CD14-positive monocyte (primary cell): ENCODE results near the gene TMEM183A. TPM values are rescaled to one million over a fixed set of nuclear protein-coding genes. Genes with fewer than 3 reads are reported as not detected.

Experiments
- DNase-seq, 3 donors: peaks; one replicate each; pipeline ENCODE4 v3.0.0-alpha.2; 2011 to 2022
- H2AFZ ChIP-seq: 2 replicates; pipeline ENCODE4 v1.6.0; 2012; ENCODE audit warnings: mild to moderate bottlenecking, low read depth, low read length, inconsistent platforms; ENCODE audit not compliant: insufficient read depth, poor library complexity, severe bottlenecking
- H3K27ac ChIP-seq, 2 donors: 1 replicate in 1 of 2; 2 replicates in 1 of 2; pipeline ENCODE4 v1.5.1; 2012 to 2013; ENCODE audit warnings: low read length in 2 of 2, control low read depth in 1 of 2, inconsistent platforms in 1 of 2, low read depth in 1 of 2, mild to moderate bottlenecking in 1 of 2
- H3K27me3 ChIP-seq, 2 donors: one replicate each; pipeline versions ENCODE4 v1.6.0 to v1.6.1; 2011 to 2013; ENCODE audit warnings: low read length in 2 of 2; ENCODE audit not compliant: control insufficient read depth in 2 of 2, insufficient read depth in 2 of 2
- H3K36me3 ChIP-seq, 2 donors: replicated peaks in 1 of 2; 1 replicate in 1 of 2; 2 replicates in 1 of 2; pipeline versions ENCODE4 v1.5.1 to v1.6.1; 2012 to 2013; ENCODE audit warnings: low read length in 2 of 2, control low read depth in 1 of 2, inconsistent platforms in 1 of 2, mild to moderate bottlenecking in 1 of 2; ENCODE audit not compliant: insufficient read depth in 2 of 2, control insufficient read depth in 1 of 2
- H3K4me1 ChIP-seq, 2 donors: 1 replicate in 1 of 2; 2 replicates in 1 of 2; pipeline versions ENCODE4 v1.5.1 to v1.6.1; 2012 to 2013; ENCODE audit warnings: low read length in 2 of 2, control low read depth in 1 of 2, inconsistent platforms in 1 of 2, mild to moderate bottlenecking in 1 of 2, moderate library complexity in 1 of 2; ENCODE audit not compliant: insufficient read depth in 2 of 2, control insufficient read depth in 1 of 2
- H3K4me2 ChIP-seq: replicated peaks from 2 replicates; pipeline ENCODE3; 2012; ENCODE audit warnings: low read length, moderate library complexity, mild to moderate bottlenecking; ENCODE audit not compliant: poor library complexity, severe bottlenecking; ENCODE audit errors: extremely low read depth
- H3K4me3 ChIP-seq, 3 experiments: fragments of 200-600 bp in 1 of 3; sonication (generic) in 1 of 3; replicated peaks in 1 of 3; 1 replicate in 2 of 3; 2 replicates in 1 of 3; pipeline ENCODE4 v1.5.1; 2011 to 2013; ENCODE audit warnings: low read length in 3 of 3, mild to moderate bottlenecking in 3 of 3, control low read depth in 2 of 3, low read depth in 2 of 3, inconsistent platforms in 1 of 3, moderate library complexity in 1 of 3
- H3K79me2 ChIP-seq: 2 replicates; pipeline ENCODE4 v1.6.0; 2012; ENCODE audit warnings: mild to moderate bottlenecking, control low read depth, inconsistent platforms, low read length, moderate library complexity; ENCODE audit not compliant: insufficient read depth
- H3K9ac ChIP-seq: 2 replicates; pipeline ENCODE4 v1.6.0; 2017; ENCODE audit warnings: low read length, mild to moderate bottlenecking; ENCODE audit not compliant: insufficient read depth, poor library complexity, severe bottlenecking
- H3K9me3 ChIP-seq, 2 donors: replicated peaks in 1 of 2; 1 replicate in 1 of 2; 2 replicates in 1 of 2; pipeline versions ENCODE4 v1.5.1 to v1.6.1; 2012 to 2013; ENCODE audit warnings: low read length in 2 of 2, control low read depth in 1 of 2; ENCODE audit not compliant: control insufficient read depth in 1 of 2, insufficient read depth in 1 of 2
- H4K20me1 ChIP-seq: 2 replicates; pipeline ENCODE4 v1.6.0; 2012; ENCODE audit warnings: mild to moderate bottlenecking, low read length, control low read depth, moderate library complexity; ENCODE audit not compliant: insufficient read depth
- H3K27ac Mint-ChIP-seq, 7 donors: one replicate each; pipeline ENCODE4 v1.8.0; 2020; ENCODE audit warnings: mild to moderate bottlenecking in 7 of 7, mixed read lengths in 7 of 7, moderate library complexity in 6 of 7, inconsistent platforms in 2 of 7
- H3K27me3 Mint-ChIP-seq, 3 donors: one replicate each; pipeline ENCODE4 v1.8.0; 2021 to 2022; ENCODE audit warnings: low read depth in 3 of 3, mild to moderate bottlenecking in 3 of 3, mixed read lengths in 3 of 3, moderate library complexity in 3 of 3, inconsistent platforms in 1 of 3
- H3K36me3 Mint-ChIP-seq, 2 donors: one replicate each; pipeline ENCODE4 v1.8.0; 2020; ENCODE audit warnings: mixed read lengths in 2 of 2, inconsistent platforms in 1 of 2, mild to moderate bottlenecking in 1 of 2
- H3K4me1 Mint-ChIP-seq: one replicate; pipeline ENCODE4 v1.8.0; 2020; ENCODE audit warnings: mild to moderate bottlenecking, mixed read lengths
- H3K4me3 Mint-ChIP-seq, 2 donors: one replicate each; pipeline ENCODE4 v1.8.0; 2020; ENCODE audit warnings: mild to moderate bottlenecking in 2 of 2, mixed read lengths in 2 of 2, moderate library complexity in 1 of 2
- H3K9me3 Mint-ChIP-seq, 7 donors: one replicate each; pipeline ENCODE4 v1.8.0; 2020 to 2022; ENCODE audit warnings: mixed read lengths in 7 of 7, mild to moderate bottlenecking in 6 of 7, moderate library complexity in 6 of 7, inconsistent platforms in 2 of 7
- WGBS: methylation state at CpG from one replicate; pipeline ENCODE4 v1.1.5; 2013; ENCODE audit warnings: missing lambda C conversion rate; ENCODE audit not compliant: insufficient coverage; 5-methylcytosine and 5-hydroxymethylcytosine counted together
- intact Hi-C, 2 donors: fragments of 100-400 bp; cut with micrococcal nuclease; formaldehyde crosslinking; loops; one replicate each; pipeline versions ENCODE4 v1.15.0 to v1.15.1; 2023
- polyA plus RNA-seq, 3 donors: library from polyadenylated mRNA; depleted of rRNA in 1 of 3; unstranded in 2 of 3; stranded (reverse) in 1 of 3; fragments of 300-500 nt in 2 of 3; fragments of >200 nt in 1 of 3; fragmentation: Illumina TruSeq in 2 of 3; gene quantifications; 1 replicate in 2 of 3; 2 replicates in 1 of 3; pipeline ENCODE4 v1.2.3, GENCODE V29; 2012 to 2021
- TF ChIP-seq, protein P1 (sequence below): fragments of 200-600 bp; IDR thresholded peaks from one replicate; pipeline ENCODE4 v1.8.0; 2022; ENCODE audit warnings: antibody characterized with exemption, mild to moderate bottlenecking

The TMEM183A gene
- polyA plus RNA-seq, 3 donors, result 60.5 to 84.9 (median 70.0) TPM

DNA sequence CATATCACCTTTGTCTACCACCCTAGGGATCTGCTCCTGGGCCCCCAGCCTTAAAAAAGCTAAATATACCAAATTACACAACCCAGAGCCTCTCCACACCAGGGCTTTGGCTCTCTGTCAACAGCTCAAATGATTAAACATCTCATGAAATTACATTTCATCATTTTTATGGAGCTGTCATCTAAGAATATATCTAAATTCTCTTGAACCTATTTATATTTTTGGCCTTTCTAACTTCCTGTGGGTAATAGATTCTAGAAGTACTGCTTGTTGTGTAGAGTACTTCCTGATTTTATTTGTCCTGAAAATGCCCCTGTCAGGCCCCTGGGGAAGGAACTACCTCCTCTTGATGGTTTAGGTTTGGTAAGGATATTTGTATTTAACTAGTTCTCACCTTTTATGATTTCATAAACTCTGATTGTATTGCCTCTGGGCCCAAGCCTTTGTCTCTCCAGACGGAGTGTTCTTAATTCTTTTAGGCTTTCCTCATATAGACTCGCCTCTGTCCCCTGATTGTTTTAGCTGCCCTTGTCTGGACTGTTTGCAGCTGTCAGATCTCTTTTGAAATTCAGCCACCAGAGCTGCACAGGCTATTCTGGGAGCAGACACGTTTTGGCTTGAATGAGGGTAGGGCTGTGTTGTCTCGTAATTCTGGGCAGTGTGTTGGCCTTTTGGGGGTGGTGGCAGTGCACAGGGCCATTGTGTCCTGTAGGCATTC, 62.0 kb downstream of the TMEM183A start:
- Histone ChIP-seq H2AFZ (no peak overlapping the region), H3K36me3 (peaks cover 0 to 10% of the 10 kb centered on the region in 2 donors), H3K27ac (no peak overlapping the region), H4K20me1 (no peaks in the 10 kb centered on the region), H3K27me3 (no peaks in the 10 kb centered on the region), H3K4me1 (peaks cover 32 to 34% of the 10 kb centered on the region in 2 donors), H3K9me3 (no peaks in the 10 kb centered on the region), H3K4me3 (peak overlapping the region in 1 of 3 experiments; percentile 15), H3K9ac (peak overlapping the region; percentile 15), H3K4me2 (peak overlapping the region; percentile 43), H3K79me2 (no peaks in the 10 kb centered on the region)
- peaks cover 2 to 4% (median 4%) of the 10 kb centered on the region in 3 donors for H3K27me3 Mint-ChIP-seq
- peaks cover 0 to 2% (median 1%) of the 10 kb centered on the region in 7 donors for H3K9me3 Mint-ChIP-seq
- intact Hi-C loops, result no loop called here
- H3K4me3 Mint-ChIP-seq, result peak overlapping the region; percentile 13 to 72
- WGBS, result 0% methylated on average over 2 of the region's 4 CpGs
- TF ChIP-seq, protein P1, sequence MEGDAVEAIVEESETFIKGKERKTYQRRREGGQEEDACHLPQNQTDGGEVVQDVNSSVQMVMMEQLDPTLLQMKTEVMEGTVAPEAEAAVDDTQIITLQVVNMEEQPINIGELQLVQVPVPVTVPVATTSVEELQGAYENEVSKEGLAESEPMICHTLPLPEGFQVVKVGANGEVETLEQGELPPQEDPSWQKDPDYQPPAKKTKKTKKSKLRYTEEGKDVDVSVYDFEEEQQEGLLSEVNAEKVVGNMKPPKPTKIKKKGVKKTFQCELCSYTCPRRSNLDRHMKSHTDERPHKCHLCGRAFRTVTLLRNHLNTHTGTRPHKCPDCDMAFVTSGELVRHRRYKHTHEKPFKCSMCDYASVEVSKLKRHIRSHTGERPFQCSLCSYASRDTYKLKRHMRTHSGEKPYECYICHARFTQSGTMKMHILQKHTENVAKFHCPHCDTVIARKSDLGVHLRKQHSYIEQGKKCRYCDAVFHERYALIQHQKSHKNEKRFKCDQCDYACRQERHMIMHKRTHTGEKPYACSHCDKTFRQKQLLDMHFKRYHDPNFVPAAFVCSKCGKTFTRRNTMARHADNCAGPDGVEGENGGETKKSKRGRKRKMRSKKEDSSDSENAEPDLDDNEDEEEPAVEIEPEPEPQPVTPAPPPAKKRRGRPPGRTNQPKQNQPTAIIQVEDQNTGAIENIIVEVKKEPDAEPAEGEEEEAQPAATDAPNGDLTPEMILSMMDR, result no peak
- H3K36me3 Mint-ChIP-seq, result peaks cover 52 to 78% of the 10 kb centered on the region in 2 donors
- DNase-seq, result peak; percentile 32 to 55 (median 48)
- peak overlapping the region in 4 of 7 donors; percentile 54 to 84 (median 70) for H3K27ac Mint-ChIP-seq
- peaks cover 56% of the 10 kb centered on the region for H3K4me1 Mint-ChIP-seq

DNA sequence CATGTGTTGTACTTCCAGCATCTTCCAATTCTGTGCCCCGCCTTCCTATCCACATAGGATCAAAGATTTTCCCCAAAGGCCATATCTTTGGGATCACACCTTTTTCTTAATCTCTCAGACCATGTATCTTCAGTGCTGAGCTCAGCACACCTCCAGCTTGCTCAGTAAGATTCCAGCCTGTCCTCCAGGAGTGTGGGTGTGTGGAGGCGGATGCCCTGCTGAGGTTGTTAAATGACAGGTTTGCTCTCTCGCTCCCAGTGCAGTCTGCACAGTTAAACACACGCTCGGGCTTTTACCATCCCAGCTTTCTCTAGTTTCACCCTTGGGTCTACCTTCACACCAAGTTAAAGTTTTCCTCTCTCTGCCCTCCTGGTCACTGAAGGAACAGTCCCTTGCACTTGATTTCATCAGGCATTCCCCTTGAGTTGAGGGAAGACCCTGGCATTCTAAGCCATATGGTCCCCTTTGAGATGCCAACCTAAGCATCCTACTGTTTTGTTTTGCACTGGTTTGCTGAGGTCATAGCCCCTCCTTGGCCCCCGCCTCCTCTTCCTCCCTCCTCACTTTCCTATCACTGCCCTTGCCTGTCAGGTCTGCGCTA, 64.9 kb downstream of the TMEM183A start:
- WGBS, result 100% methylated on average over 3 of the region's 7 CpGs
- peaks cover 69% of the 10 kb centered on the region for H3K4me1 Mint-ChIP-seq
- Histone ChIP-seq H3K36me3 (peaks cover 0 to 10% of the 10 kb centered on the region in 2 donors), H3K79me2 (peaks cover 5% of the 10 kb centered on the region), H3K9ac (no peak overlapping the region), H3K4me1 (peaks cover 54 to 58% of the 10 kb centered on the region in 2 donors), H2AFZ (no peak overlapping the region), H3K27ac (no peak overlapping the region), H4K20me1 (no peaks in the 10 kb centered on the region), H3K9me3 (no peaks in the 10 kb centered on the region), H3K27me3 (no peaks in the 10 kb centered on the region), H3K4me2 (no peak overlapping the region), H3K4me3 (no peak overlapping the region)
- H3K36me3 Mint-ChIP-seq, result peaks cover 38 to 57% of the 10 kb centered on the region in 2 donors
- DNase-seq, result no peak
- H3K4me3 Mint-ChIP-seq, result no peak overlapping the region
- peaks cover 0 to 7% (median 6%) of the 10 kb centered on the region in 3 donors for H3K27me3 Mint-ChIP-seq
- no peak overlapping the region for H3K27ac Mint-ChIP-seq
- intact Hi-C loops, result no loop called here
- TF ChIP-seq, protein P1, result no peak
- H3K9me3 Mint-ChIP-seq, result peaks cover 0 to 2% (median 0%) of the 10 kb centered on the region in 7 donors
